CD4-positive, alpha-beta T cell (primary cell): ENCODE data around the gene SPOCK1. TPM values are rescaled to one million over a fixed set of nuclear protein-coding genes. Genes with fewer than 3 reads are reported as not detected.

Experiments
- ATAC-seq: fragments of 200-7000 bp; cut with Tn5 transposase; one replicate; pipeline ENCODE4 v1.10.0; 2022; ENCODE audit warnings: mild to moderate bottlenecking; ENCODE audit not compliant: poor library complexity
- CTCF ChIA-PET: fragments of 350-600 bp; sonication (Branson Sonifier 250); formaldehyde crosslinking; loops from one replicate; lab custom pipeline; 2021; ENCODE audit warnings: antibody characterized with exemption, inconsistent platforms; lab: Charles Lee
- POLR2A ChIA-PET: fragments of 350-600 bp; sonication (Branson Sonifier 250); formaldehyde crosslinking; loops from one replicate; lab custom pipeline; 2021; ENCODE audit warnings: antibody characterized with exemption, inconsistent platforms; lab: Charles Lee
- DNase-seq, 14 experiments: peaks; one replicate each; pipeline ENCODE4 v3.0.0-alpha.2; 2013 to 2020; ENCODE audit warnings: mixed read lengths in 2 of 14
- H3K27ac ChIP-seq, 2 donors: one replicate each; pipeline versions ENCODE4 v1.5.1 to v1.7.0; 2013; ENCODE audit warnings: low read length in 2 of 2, low read depth in 1 of 2, mild to moderate bottlenecking in 1 of 2
- H3K27me3 ChIP-seq, 2 experiments: 1 replicate in 1 of 2; 2 replicates in 1 of 2; pipeline versions ENCODE4 v1.6.1 to v1.7.0; 2013; ENCODE audit warnings: low read length in 2 of 2, control low read depth in 1 of 2, mild to moderate bottlenecking in 1 of 2, moderate library complexity in 1 of 2; ENCODE audit not compliant: insufficient read depth in 2 of 2, control insufficient read depth in 1 of 2
- H3K36me3 ChIP-seq: one replicate; pipeline ENCODE4 v1.6.1; 2013; ENCODE audit warnings: low read length, control low read depth; ENCODE audit not compliant: insufficient read depth
- H3K4me1 ChIP-seq: one replicate; pipeline ENCODE4 v1.6.1; 2013; ENCODE audit warnings: low read length, control low read depth; ENCODE audit not compliant: insufficient read depth
- H3K4me3 ChIP-seq: one replicate; pipeline ENCODE4 v1.5.1; 2013; ENCODE audit warnings: mild to moderate bottlenecking, low read length, moderate library complexity
- H3K9me3 ChIP-seq, 2 experiments: 1 replicate in 1 of 2; 2 replicates in 1 of 2; pipeline versions ENCODE4 v1.6.1 to v1.7.0; 2013; ENCODE audit warnings: low read length in 2 of 2, mild to moderate bottlenecking in 2 of 2, control low read depth in 1 of 2, moderate library complexity in 1 of 2; ENCODE audit not compliant: control insufficient read depth in 1 of 2, insufficient read depth in 1 of 2
- H3K27ac Mint-ChIP-seq: one replicate; pipeline ENCODE4 v1.8.0; 2020; ENCODE audit warnings: mixed read lengths
- H3K27me3 Mint-ChIP-seq: one replicate; pipeline ENCODE4 v1.8.0; 2021; ENCODE audit warnings: mixed read lengths
- H3K36me3 Mint-ChIP-seq: one replicate; pipeline ENCODE4 v1.8.0; 2021; ENCODE audit warnings: low read depth, mixed read lengths
- H3K4me1 Mint-ChIP-seq: one replicate; pipeline ENCODE4 v1.8.0; 2021; ENCODE audit warnings: low read depth, mixed read lengths
- H3K4me3 Mint-ChIP-seq: one replicate; pipeline ENCODE4 v1.8.0; 2020; ENCODE audit warnings: mild to moderate bottlenecking, mixed read lengths
- H3K9me3 Mint-ChIP-seq: one replicate; pipeline ENCODE4 v1.8.0; 2020; ENCODE audit warnings: mixed read lengths
- CTCF ChIP-seq: fragments of 200-600 bp; IDR thresholded peaks from one replicate; pipeline ENCODE4 v1.8.0; 2022; ENCODE audit warnings: antibody characterized with exemption, mild to moderate bottlenecking
- intact Hi-C, 2 experiments: fragments of 100-400 bp; cut with DNase I in 1 of 2; cut with micrococcal nuclease in 1 of 2; formaldehyde crosslinking; loops; one replicate each; pipeline versions ENCODE4 v1.15.1 to v1.9.0; 2023 to 2025; cut with DNase I, micrococcal nuclease
- total RNA-seq, 174 experiments: library from RNA in 2 of 174; stranded (reverse) in 2 of 174; gene quantifications; one replicate each; pipeline ENCODE4 v1.2.3 and lab custom pipeline; 2021 to 2026

The SPOCK1 gene
- total RNA-seq, 2 experiments from 2014 or later: not detected

- intact Hi-C loops: no loop called here
- Histone ChIP-seq H3K4me1 (no peaks in the 10 kb centered on the region), H3K4me3 (no peak overlapping the region), H3K27me3 (no peaks in the 10 kb centered on the region), H3K36me3 (no peaks in the 10 kb centered on the region), H3K27ac (no peak overlapping the region), H3K9me3 (peaks cover 0 to 3% of the 10 kb centered on the region in 2 experiments)
- POLR2A ChIA-PET: no interaction called here
- Mint-ChIP-seq H3K36me3 (no peaks in the 10 kb centered on the region), H3K27ac (no peak overlapping the region), H3K4me1 (no peaks in the 10 kb centered on the region), H3K27me3 (no peaks in the 10 kb centered on the region), H3K4me3 (no peak overlapping the region), H3K9me3 (no peaks in the 10 kb centered on the region)
- CTCF ChIA-PET: no interaction called here
- DNase-seq (no peak), ATAC-seq (no peak)
- TF ChIP-seq CTCF: no peak
Observed at GRCh38 chr5:137164536-137164935, 334.6 kb downstream of the SPOCK1 start.

GRCh38 chr5:137158691-137159090 lies 340.4 kb downstream of the SPOCK1 start:
- Mint-ChIP-seq H3K27ac (no peak overlapping the region), H3K4me1 (no peaks in the 10 kb centered on the region), H3K27me3 (no peaks in the 10 kb centered on the region), H3K4me3 (no peak overlapping the region), H3K9me3 (no peaks in the 10 kb centered on the region), H3K36me3 (no peaks in the 10 kb centered on the region)
- Histone ChIP-seq H3K4me1 (no peaks in the 10 kb centered on the region), H3K27me3 (no peaks in the 10 kb centered on the region), H3K4me3 (no peak overlapping the region), H3K9me3 (no peaks in the 10 kb centered on the region), H3K27ac (no peak overlapping the region), H3K36me3 (no peaks in the 10 kb centered on the region)
- POLR2A ChIA-PET: no interaction called here
- DNase-seq (no peak), ATAC-seq (no peak)
- intact Hi-C loops: no loop called here
- no peak for TF ChIP-seq CTCF
- CTCF ChIA-PET: no interaction called here

GRCh38 chr5:137156180-137156579 lies 342.9 kb downstream of the SPOCK1 start:
- no peaks in the 10 kb centered on the region for H3K4me1 Mint-ChIP-seq
- H3K4me3 Mint-ChIP-seq: no peak overlapping the region
- TF ChIP-seq CTCF: no peak
- Histone ChIP-seq H3K27ac (no peak overlapping the region), H3K4me1 (no peaks in the 10 kb centered on the region), H3K4me3 (no peak overlapping the region), H3K9me3 (no peaks in the 10 kb centered on the region), H3K27me3 (no peaks in the 10 kb centered on the region), H3K36me3 (no peaks in the 10 kb centered on the region)
- intact Hi-C loops: no loop called here
- ATAC-seq (no peak), DNase-seq (no peak)
- no peaks in the 10 kb centered on the region for H3K36me3 Mint-ChIP-seq
- H3K27ac Mint-ChIP-seq: no peak overlapping the region
- H3K27me3 Mint-ChIP-seq: no peaks in the 10 kb centered on the region
- POLR2A ChIA-PET: no interaction called here
- H3K9me3 Mint-ChIP-seq: no peaks in the 10 kb centered on the region
- CTCF ChIA-PET: no interaction called here
